CD4-positive, alpha-beta T cell treated with Interleukin-15 for 4 hours (primary cell): ENCODE data around the gene C4orf50.

Source experiments
- DNase-seq: peaks from one replicate; pipeline ENCODE4 v3.0.0-alpha.2; 2020; ENCODE audit warnings: low spot score

Gene C4orf50

GRCh38 chr4:6043843-6044242, 25.6 kb upstream of the C4orf50 start:
- DNase-seq = no peak

GRCh38 chr4:6043188-6043587, 25.0 kb upstream of the C4orf50 start:
- DNase-seq = no peak

- DNase-seq = no peak
Observed at GRCh38 chr4:6042293-6043063, 24.2 kb upstream of the C4orf50 start.

- DNase-seq = no peak
Observed at GRCh38 chr4:6041800-6042199, 23.6 kb upstream of the C4orf50 start.

GRCh38 chr4:6038711-6039110, 20.5 kb upstream of the C4orf50 start:
- DNase-seq = no peak

GRCh38 chr4:6035786-6036185, 17.6 kb upstream of the C4orf50 start:
- no peak for DNase-seq

GRCh38 chr4:6033381-6033780, 15.2 kb upstream of the C4orf50 start:
- no peak for DNase-seq

GRCh38 chr4:6032249-6033244, 14.3 kb upstream of the C4orf50 start:
- DNase-seq = no peak

GRCh38 chr4:6031846-6032245, 13.6 kb upstream of the C4orf50 start:
- no peak for DNase-seq

- DNase-seq = no peak
Observed at GRCh38 chr4:6030679-6031078, 12.4 kb upstream of the C4orf50 start.

- no peak for DNase-seq
Observed at GRCh38 chr4:6029254-6029653, 11.0 kb upstream of the C4orf50 start.

GRCh38 chr4:6028168-6028567, 9.9 kb upstream of the C4orf50 start:
- no peak for DNase-seq

GRCh38 chr4:6027392-6027791, 9.2 kb upstream of the C4orf50 start:
- DNase-seq = no peak

- DNase-seq = no peak
Observed at GRCh38 chr4:6024313-6024960, 6.2 kb upstream of the C4orf50 start.

- no peak for DNase-seq
Observed at GRCh38 chr4:6023731-6024130, 5.5 kb upstream of the C4orf50 start.

- DNase-seq = no peak
Observed at GRCh38 chr4:6022607-6023288, 4.5 kb upstream of the C4orf50 start.

- DNase-seq = no peak
Observed at GRCh38 chr4:6021831-6022606, 3.8 kb upstream of the C4orf50 start.

GRCh38 chr4:6020613-6021012, 2.4 kb upstream of the C4orf50 start:
- no peak for DNase-seq

- DNase-seq = peak; percentile 34
Observed at GRCh38 chr4:6019316-6020263, 1.4 kb upstream of the C4orf50 start.

- no peak for DNase-seq
Observed at GRCh38 chr4:6017800-6018199, 431 bp downstream of the C4orf50 start.
